HEK293 (cell line): ENCODE results near the gene ZKSCAN8.

Source experiments
- EGR2 ChIP-seq: fragments of 450-650 bp; formaldehyde crosslinking; IDR thresholded peaks from 2 replicates; pipeline ENCODE4 v1.5.1; 2016; ENCODE audit warnings: low read depth, missing biosample characterization, missing genetic modification characterization
- MYNN ChIP-seq: fragments of 450-650 bp; formaldehyde crosslinking; IDR thresholded peaks from 2 replicates; pipeline ENCODE4 v1.5.1; 2016; ENCODE audit warnings: missing biosample characterization, missing genetic modification characterization, borderline replicate concordance
- PRDM1 ChIP-seq: fragments of 450-650 bp; formaldehyde crosslinking; IDR thresholded peaks from 2 replicates; pipeline ENCODE4; 2016; ENCODE audit warnings: missing biosample characterization, missing genetic modification characterization
- ZFP37 ChIP-seq: fragments of 450-650 bp; formaldehyde crosslinking; IDR thresholded peaks from 2 replicates; pipeline ENCODE4 v1.5.1; 2016; ENCODE audit warnings: missing biosample characterization, missing genetic modification characterization
- ZNF560 ChIP-seq: fragments of 450-650 bp; formaldehyde crosslinking; IDR thresholded peaks from 2 replicates; pipeline ENCODE4 v1.5.1; 2017; ENCODE audit warnings: missing biosample characterization, missing genetic modification characterization, borderline replicate concordance
- TF ChIP-seq, protein P1 (sequence below): fragments of 450-650 bp; IDR thresholded peaks from 2 replicates; pipeline ENCODE4 v1.5.1; 2018; ENCODE audit warnings: missing biosample characterization, mild to moderate bottlenecking, missing genetic modification characterization
- TF ChIP-seq, protein P2 (sequence below): fragments of 450-650 bp; formaldehyde crosslinking; IDR thresholded peaks from 2 replicates; pipeline ENCODE4 v1.5.1; 2016; ENCODE audit warnings: missing biosample characterization, missing genetic modification characterization, low read depth
- TF ChIP-seq, protein P3 (sequence below): sonication (generic); formaldehyde crosslinking; IDR thresholded peaks from 2 replicates; pipeline ENCODE4 v1.8.1; 2022; ENCODE audit warnings: mild to moderate bottlenecking, moderate library complexity, missing genetic modification reagents
- TF ChIP-seq, protein P4 (sequence below): fragments of 450-650 bp; formaldehyde crosslinking; IDR thresholded peaks from 2 replicates; pipeline ENCODE4 v1.5.1; 2016; ENCODE audit warnings: missing biosample characterization, missing genetic modification characterization

DNA sequence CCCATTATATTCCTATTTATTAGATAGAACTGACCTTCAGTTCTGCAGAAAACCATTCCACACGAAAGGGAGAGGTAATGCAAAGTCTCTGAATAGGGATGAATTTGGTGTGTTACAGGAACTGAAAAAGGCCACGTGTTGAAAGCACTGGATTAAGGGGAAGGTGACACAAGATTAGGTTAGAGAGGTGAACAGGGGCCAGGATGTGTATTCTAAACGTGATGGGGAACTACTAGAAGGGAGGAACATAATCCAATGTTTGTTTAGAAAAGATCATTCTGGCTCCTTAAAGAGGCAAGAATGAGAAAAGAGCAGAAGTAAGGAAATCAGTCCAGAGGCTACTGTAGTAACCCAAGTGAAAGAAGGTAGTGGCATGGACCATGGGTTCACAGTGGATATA lies 6.3 kb upstream of the ZKSCAN8 start:
- TF ChIP-seq MYNN (no peak), ZNF560 (tag by site-specific recombination) (no peak), ZFP37 (no peak), PRDM1 (tag by site-specific recombination) (no peak), EGR2 (no peak)
- TF ChIP-seq, protein P1, sequence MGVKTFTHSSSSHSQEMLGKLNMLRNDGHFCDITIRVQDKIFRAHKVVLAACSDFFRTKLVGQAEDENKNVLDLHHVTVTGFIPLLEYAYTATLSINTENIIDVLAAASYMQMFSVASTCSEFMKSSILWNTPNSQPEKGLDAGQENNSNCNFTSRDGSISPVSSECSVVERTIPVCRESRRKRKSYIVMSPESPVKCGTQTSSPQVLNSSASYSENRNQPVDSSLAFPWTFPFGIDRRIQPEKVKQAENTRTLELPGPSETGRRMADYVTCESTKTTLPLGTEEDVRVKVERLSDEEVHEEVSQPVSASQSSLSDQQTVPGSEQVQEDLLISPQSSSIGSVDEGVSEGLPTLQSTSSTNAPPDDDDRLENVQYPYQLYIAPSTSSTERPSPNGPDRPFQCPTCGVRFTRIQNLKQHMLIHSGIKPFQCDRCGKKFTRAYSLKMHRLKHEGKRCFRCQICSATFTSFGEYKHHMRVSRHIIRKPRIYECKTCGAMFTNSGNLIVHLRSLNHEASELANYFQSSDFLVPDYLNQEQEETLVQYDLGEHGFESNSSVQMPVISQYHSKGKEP: no peak
- TF ChIP-seq, protein P2, sequence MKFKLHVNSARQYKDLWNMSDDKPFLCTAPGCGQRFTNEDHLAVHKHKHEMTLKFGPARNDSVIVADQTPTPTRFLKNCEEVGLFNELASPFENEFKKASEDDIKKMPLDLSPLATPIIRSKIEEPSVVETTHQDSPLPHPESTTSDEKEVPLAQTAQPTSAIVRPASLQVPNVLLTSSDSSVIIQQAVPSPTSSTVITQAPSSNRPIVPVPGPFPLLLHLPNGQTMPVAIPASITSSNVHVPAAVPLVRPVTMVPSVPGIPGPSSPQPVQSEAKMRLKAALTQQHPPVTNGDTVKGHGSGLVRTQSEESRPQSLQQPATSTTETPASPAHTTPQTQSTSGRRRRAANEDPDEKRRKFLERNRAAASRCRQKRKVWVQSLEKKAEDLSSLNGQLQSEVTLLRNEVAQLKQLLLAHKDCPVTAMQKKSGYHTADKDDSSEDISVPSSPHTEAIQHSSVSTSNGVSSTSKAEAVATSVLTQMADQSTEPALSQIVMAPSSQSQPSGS: no peak
- TF ChIP-seq, protein P3, sequence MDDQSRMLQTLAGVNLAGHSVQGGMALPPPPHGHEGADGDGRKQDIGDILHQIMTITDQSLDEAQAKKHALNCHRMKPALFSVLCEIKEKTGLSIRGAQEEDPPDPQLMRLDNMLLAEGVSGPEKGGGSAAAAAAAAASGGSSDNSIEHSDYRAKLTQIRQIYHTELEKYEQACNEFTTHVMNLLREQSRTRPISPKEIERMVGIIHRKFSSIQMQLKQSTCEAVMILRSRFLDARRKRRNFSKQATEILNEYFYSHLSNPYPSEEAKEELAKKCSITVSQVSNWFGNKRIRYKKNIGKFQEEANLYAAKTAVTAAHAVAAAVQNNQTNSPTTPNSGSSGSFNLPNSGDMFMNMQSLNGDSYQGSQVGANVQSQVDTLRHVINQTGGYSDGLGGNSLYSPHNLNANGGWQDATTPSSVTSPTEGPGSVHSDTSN (CRISPR knock-in tag): no peak
- TF ChIP-seq, protein P4, sequence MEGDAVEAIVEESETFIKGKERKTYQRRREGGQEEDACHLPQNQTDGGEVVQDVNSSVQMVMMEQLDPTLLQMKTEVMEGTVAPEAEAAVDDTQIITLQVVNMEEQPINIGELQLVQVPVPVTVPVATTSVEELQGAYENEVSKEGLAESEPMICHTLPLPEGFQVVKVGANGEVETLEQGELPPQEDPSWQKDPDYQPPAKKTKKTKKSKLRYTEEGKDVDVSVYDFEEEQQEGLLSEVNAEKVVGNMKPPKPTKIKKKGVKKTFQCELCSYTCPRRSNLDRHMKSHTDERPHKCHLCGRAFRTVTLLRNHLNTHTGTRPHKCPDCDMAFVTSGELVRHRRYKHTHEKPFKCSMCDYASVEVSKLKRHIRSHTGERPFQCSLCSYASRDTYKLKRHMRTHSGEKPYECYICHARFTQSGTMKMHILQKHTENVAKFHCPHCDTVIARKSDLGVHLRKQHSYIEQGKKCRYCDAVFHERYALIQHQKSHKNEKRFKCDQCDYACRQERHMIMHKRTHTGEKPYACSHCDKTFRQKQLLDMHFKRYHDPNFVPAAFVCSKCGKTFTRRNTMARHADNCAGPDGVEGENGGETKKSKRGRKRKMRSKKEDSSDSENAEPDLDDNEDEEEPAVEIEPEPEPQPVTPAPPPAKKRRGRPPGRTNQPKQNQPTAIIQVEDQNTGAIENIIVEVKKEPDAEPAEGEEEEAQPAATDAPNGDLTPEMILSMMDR (tag by site-specific recombination): no peak
